GM23338 (cell line): ENCODE measurements around the gene SCLY. TPM values are rescaled to one million over a fixed set of nuclear protein-coding genes. Genes with fewer than 3 reads are reported as not detected.

Experiments used
- ATAC-seq: fragments of 200-7000 bp; cut with Tn5 transposase; 3 replicates; pipeline ENCODE4 v1.9.1; 2020
- DNase-seq: peaks from one replicate; pipeline ENCODE4 v3.0.0-alpha.2; 2015; ENCODE audit warnings: low spot score
- H2AFZ ChIP-seq: fragments of 200-600 bp; sonication (generic); 2 replicates; pipeline ENCODE4 v1.8.0; 2016; ENCODE audit warnings: antibody characterized with exemption, mild to moderate bottlenecking, moderate library complexity
- H3F3A ChIP-seq: fragments of 200-600 bp; sonication (generic); replicated peaks from 2 replicates; pipeline ENCODE4 v1.8.0; 2017; ENCODE audit warnings: antibody characterized with exemption, mixed run types, low read depth
- H3K27ac ChIP-seq: fragments of 200-600 bp; sonication (generic); 2 replicates; pipeline ENCODE4 v1.6.1; 2016; ENCODE audit warnings: low read depth
- H3K27me3 ChIP-seq: fragments of 200-600 bp; sonication (generic); 2 replicates; pipeline ENCODE4 v1.8.0; 2016; ENCODE audit warnings: mild to moderate bottlenecking, mixed run types, moderate library complexity; ENCODE audit not compliant: insufficient read depth
- H3K36me3 ChIP-seq: fragments of 200-600 bp; sonication (generic); 2 replicates; pipeline ENCODE4 v1.8.0; 2016; ENCODE audit warnings: mild to moderate bottlenecking; ENCODE audit not compliant: insufficient read depth
- H3K4me1 ChIP-seq: fragments of 200-600 bp; sonication (generic); 2 replicates; pipeline ENCODE4 v1.8.0; 2016; ENCODE audit warnings: mild to moderate bottlenecking, moderate library complexity; ENCODE audit not compliant: insufficient read depth
- H3K4me2 ChIP-seq: fragments of 200-600 bp; sonication (generic); 2 replicates; pipeline ENCODE4 v1.7.1; 2017; ENCODE audit warnings: mixed run types
- H3K4me3 ChIP-seq: fragments of 200-600 bp; sonication (generic); 2 replicates; pipeline ENCODE4 v1.6.1; 2016; ENCODE audit warnings: mixed run types
- H3K79me2 ChIP-seq: fragments of 200-600 bp; sonication (generic); replicated peaks from 2 replicates; pipeline ENCODE4 v1.8.0; 2017; ENCODE audit warnings: mild to moderate bottlenecking; ENCODE audit not compliant: insufficient read depth
- H3K9me2 ChIP-seq: fragments of 200-600 bp; sonication (generic); 2 replicates; pipeline ENCODE4 v1.8.0; 2017; ENCODE audit not compliant: insufficient read depth
- H4K20me1 ChIP-seq: fragments of 200-600 bp; sonication (generic); replicated peaks from 2 replicates; pipeline ENCODE4 v1.8.0; 2017; ENCODE audit warnings: mild to moderate bottlenecking; ENCODE audit not compliant: insufficient read depth
- H3K27ac Mint-ChIP-seq: 2 replicates; pipeline ENCODE4 v1.8.0; 2020; ENCODE audit warnings: inconsistent platforms, mild to moderate bottlenecking, moderate library complexity, mixed read lengths
- H3K27me3 Mint-ChIP-seq: 3 replicates; pipeline ENCODE4 v1.8.0; 2022; ENCODE audit warnings: low read depth, mild to moderate bottlenecking, moderate library complexity, mixed read lengths, inconsistent platforms; ENCODE audit not compliant: insufficient read depth, poor library complexity
- H3K36me3 Mint-ChIP-seq: 3 replicates; pipeline ENCODE4 v1.8.0; 2021; ENCODE audit warnings: low read depth, mild to moderate bottlenecking, inconsistent platforms, moderate library complexity, mixed read lengths
- H3K4me1 Mint-ChIP-seq: 3 replicates; pipeline ENCODE4 v1.8.0; 2020; ENCODE audit warnings: mild to moderate bottlenecking, inconsistent platforms, mixed read lengths
- H3K4me3 Mint-ChIP-seq: 3 replicates; pipeline ENCODE4 v1.8.0; 2021; ENCODE audit warnings: moderate library complexity, mild to moderate bottlenecking, inconsistent platforms, mixed read lengths
- H3K9me3 Mint-ChIP-seq: 3 replicates; pipeline ENCODE4 v1.8.0; 2020; ENCODE audit warnings: moderate library complexity, mild to moderate bottlenecking, inconsistent platforms, mixed read lengths
- CREB1 ChIP-seq: fragments of 250-450 bp; sonication (Bioruptor Pico); IDR thresholded peaks from 2 replicates; pipeline ENCODE4 v1.5.0; 2020; ENCODE audit warnings: low read depth, mild to moderate bottlenecking, moderate library complexity
- CTCF ChIP-seq, 2 experiments: fragments of 200-600 bp in 1 of 2; sonication (generic) in 1 of 2; conservative IDR thresholded peaks; 2 replicates each; pipeline versions ENCODE4 v1.5.1 to v1.6.1; 2016 to 2017; ENCODE audit warnings: antibody characterized with exemption in 2 of 2, low read depth in 2 of 2, mild to moderate bottlenecking in 2 of 2, moderate library complexity in 1 of 2
- ETS1 ChIP-seq: IDR thresholded peaks from 2 replicates; pipeline ENCODE4 v1.6.1; 2016; ENCODE audit warnings: antibody characterized with exemption
- EZH2 ChIP-seq: fragments of 200-600 bp; sonication (generic); IDR thresholded peaks from one replicate; pipeline ENCODE4 v1.8.0; 2017; ENCODE audit warnings: antibody characterized with exemption, mild to moderate bottlenecking, low read depth; ENCODE audit not compliant: unreplicated experiment
- EZH2phosphoT487 ChIP-seq: fragments of 200-600 bp; sonication (generic); IDR thresholded peaks from one replicate; pipeline ENCODE4 v1.8.1; 2018; ENCODE audit warnings: antibody characterized with exemption; ENCODE audit not compliant: unreplicated experiment
- JUNB ChIP-seq: IDR thresholded peaks from one replicate; pipeline ENCODE4 v1.6.1; 2016; ENCODE audit warnings: antibody characterized with exemption; ENCODE audit not compliant: unreplicated experiment
- NANOG ChIP-seq: IDR thresholded peaks from 2 replicates; pipeline ENCODE4 v1.6.1; 2016; ENCODE audit warnings: antibody characterized with exemption, borderline replicate concordance
- POLR2AphosphoS5 ChIP-seq: IDR thresholded peaks from 2 replicates; pipeline ENCODE4 v1.6.1; 2016; ENCODE audit warnings: antibody characterized with exemption, low read depth
- REST ChIP-seq: IDR thresholded peaks from one replicate; pipeline ENCODE4 v1.6.1; 2018; ENCODE audit warnings: antibody characterized with exemption; ENCODE audit not compliant: unreplicated experiment
- STAT1 ChIP-seq: IDR thresholded peaks from one replicate; pipeline ENCODE4 v1.6.1; 2016; ENCODE audit warnings: antibody characterized with exemption; ENCODE audit not compliant: unreplicated experiment
- ZNF114 ChIP-seq: fragments of 250-450 bp; sonication (Bioruptor Pico); IDR thresholded peaks from 2 replicates; pipeline ENCODE4 v1.5.0; 2020; ENCODE audit warnings: mild to moderate bottlenecking, moderate library complexity
- ZNF331 ChIP-seq: fragments of 250-450 bp; sonication (Bioruptor Pico); IDR thresholded peaks from 2 replicates; pipeline ENCODE4 v1.5.0; 2020; ENCODE audit warnings: low read depth, mild to moderate bottlenecking, moderate library complexity
- ZNF462 ChIP-seq: fragments of 250-450 bp; sonication (Bioruptor Pico); IDR thresholded peaks from 2 replicates; pipeline ENCODE4 v1.5.0; 2020; ENCODE audit warnings: mild to moderate bottlenecking, moderate library complexity
- polyA plus RNA-seq: library from polyadenylated mRNA; unstranded; fragments of >200 nt; fragmentation: Nextera tagmentation; extraction: Ambion mirVana; gene quantifications from 2 replicates; pipeline ENCODE4 v1.2.1, GENCODE V29; 2016
- total RNA-seq: library from RNA; depleted of rRNA; stranded (reverse); fragments of >200 nt; shearing (Covaris generic); gene quantifications from 2 replicates; pipeline ENCODE4 v1.2.3, GENCODE V29; 2014

The SCLY gene
- total and polyA plus RNA-seq, 2 experiments from 2014 or later = 57.2 to 80.3 TPM

- H3K36me3 Mint-ChIP-seq = peaks cover 95% of the 10 kb centered on the region
- DNase-seq = no peak
- Histone ChIP-seq H3K36me3 (peaks cover 56% of the 10 kb centered on the region), H3F3A (0 out of 2 replicates have a peak, but pooled peaks cover 6% of the 10 kb centered on the region), H3K27me3 (no peaks in the 10 kb centered on the region), H3K27ac (no peak overlapping the region), H3K4me1 (peaks cover 17% of the 10 kb centered on the region), H3K4me3 (no peak overlapping the region), H3K4me2 (no peak overlapping the region), H3K9me2 (no peaks in the 10 kb centered on the region), H2AFZ (no peak overlapping the region), H3K79me2 (peaks cover 23% of the 10 kb centered on the region), H4K20me1 (peaks cover 8% of the 10 kb centered on the region; the same call in 1 of the 2 replicates)
- peaks cover 15% of the 10 kb centered on the region for H3K4me1 Mint-ChIP-seq
- H3K27me3 Mint-ChIP-seq = peaks cover 7% of the 10 kb centered on the region
- H3K4me3 Mint-ChIP-seq = no peak overlapping the region
- no peak overlapping the region for H3K27ac Mint-ChIP-seq
- TF ChIP-seq EZH2phosphoT487 (no peak), ZNF114 (CRISPR knock-in tag) (no peak), POLR2AphosphoS5 (no peak), REST (no peak), JUNB (no peak), ZNF331 (CRISPR knock-in tag) (no peak), EZH2 (no peak), CTCF (conservative IDR thresholded peaks at IDR 0.05; ENCODE audit: low read depth in 2 of 2) (no peak), ZNF462 (CRISPR knock-in tag) (no peak), CREB1 (no peak), NANOG (no peak), ETS1 (no peak), STAT1 (no peak)
- ATAC-seq = no peak
- no peaks in the 10 kb centered on the region; the same call in 2 of the 3 replicates for H3K9me3 Mint-ChIP-seq
Observed at GRCh38 chr2:238082827-238083226, 22.0 kb downstream of the SCLY start.
